HG02885 (cell line): ENCODE data around the gene PRKAR1A.
"Not testable (repeated sequence)": the region's sequence is repeated elsewhere in the genome, so short reads cannot be mapped to it uniquely, and the experiment has no call there.

Experiments
- ATAC-seq: cut with Tn5 transposase; IDR thresholded peaks from one replicate; pipeline ENCODE4 v1.9.1; 2021; ENCODE audit warnings: mild to moderate bottlenecking; ENCODE audit not compliant: unreplicated experiment, poor library complexity

The PRKAR1A gene

GRCh38 chr17:68512247-68512959 lies at the start of gene PRKAR1A:
Gene PRKAR1A, plus strand, starts transcription at chr17:68512430. Its CDS starts 2,970 bp downstream, at chr17:68515400.
- peak; percentile 88 for ATAC-seq

GRCh38 chr17:68463211-68464019 lies 48.8 kb upstream of the PRKAR1A start:
- no peak for ATAC-seq

GRCh38 chr17:68468334-68468733 lies 43.9 kb upstream of the PRKAR1A start:
- ATAC-seq = no peak

GRCh38 chr17:68468788-68469187 lies 43.4 kb upstream of the PRKAR1A start:
- no peak for ATAC-seq

GRCh38 chr17:68470961-68471360 lies 41.3 kb upstream of the PRKAR1A start:
- ATAC-seq = no peak

- ATAC-seq = no peak
Measured at GRCh38 chr17:68480885-68481284, 31.3 kb upstream of the PRKAR1A start.

GRCh38 chr17:68482576-68483041 lies 29.6 kb upstream of the PRKAR1A start:
- no peak for ATAC-seq

- no peak for ATAC-seq
Measured at GRCh38 chr17:68484458-68484857, 27.8 kb upstream of the PRKAR1A start.

- ATAC-seq = no peak
Measured at GRCh38 chr17:68489919-68490318, 22.3 kb upstream of the PRKAR1A start.

GRCh38 chr17:68491381-68492231 lies 20.6 kb upstream of the PRKAR1A start:
- ATAC-seq = peak; percentile 46

GRCh38 chr17:68492394-68493054 lies 19.7 kb upstream of the PRKAR1A start:
- not testable (repeated sequence) for ATAC-seq

- no peak for ATAC-seq
Measured at GRCh38 chr17:68495081-68495480, 17.1 kb upstream of the PRKAR1A start.

GRCh38 chr17:68497885-68498319 lies 14.3 kb upstream of the PRKAR1A start:
- ATAC-seq = peak; percentile 95

GRCh38 chr17:68498479-68499326 lies 13.5 kb upstream of the PRKAR1A start:
- ATAC-seq = peak; percentile 25

- no peak for ATAC-seq
Measured at GRCh38 chr17:68499587-68499986, 12.6 kb upstream of the PRKAR1A start.

GRCh38 chr17:68501074-68501473 lies 11.2 kb upstream of the PRKAR1A start:
- ATAC-seq = no peak

GRCh38 chr17:68505951-68506350 lies 6.3 kb upstream of the PRKAR1A start:
- ATAC-seq = no peak

- ATAC-seq = no peak
Measured at GRCh38 chr17:68507576-68507975, 4.7 kb upstream of the PRKAR1A start.
